K562 (cell line): ENCODE data around the gene TARBP2. TPM values are rescaled to one million over a fixed set of nuclear protein-coding genes. Genes with fewer than 3 reads are reported as not detected.

Experiments
- ATAC-seq: fragments of 200-7000 bp; cut with Tn5 transposase; 3 replicates; pipeline ENCODE4 v1.9.1; 2020; ENCODE audit warnings: moderate library complexity
- BruUV-seq: library from RNA; stranded (reverse); fragments of 400-500 nt; replicated peaks from 2 replicates; lab custom pipeline; 2021; lab: Mats Ljungman, UMichigan
- CTCF ChIA-PET: fragments of 300-600 bp; formaldehyde crosslinking; extraction: SDS; loops from one replicate; lab custom pipeline; 2021; ENCODE audit warnings: low intra/inter-chr PET ratio; lab: Yijun Ruan, JAX
- POLR2A ChIA-PET: fragments of 300-600, 350-650 bp; sonication (Branson Sonifier 250); formaldehyde crosslinking; extraction: SDS; loops from one replicate; lab custom pipeline; 2021; ENCODE audit warnings: antibody characterized with exemption, inconsistent platforms; lab: Yijun Ruan, JAX
- DNase-seq, 4 experiments: peaks; one replicate each; pipeline versions ENCODE4 v3.0.0 to v3.0.0-alpha.2; 2011 to 2018; ENCODE audit warnings: low spot score in 3 of 4, mixed read lengths in 3 of 4; ENCODE audit errors: extremely low read depth in 1 of 4
- FAIRE-seq: peaks from 2 replicates; lab custom pipeline; 2011; peaks lifted over from hg19 to GRCh38; lab: Jason Lieb, UNC
- H2AFZ ChIP-seq: 2 replicates; pipeline ENCODE4 v1.6.0; 2011; ENCODE audit warnings: low read depth, low read length, control low read depth, inconsistent platforms
- H3K27ac ChIP-seq: fragments of 200-600 bp; 3 replicates; pipeline ENCODE4 v1.8.0; 2011; ENCODE audit warnings: low read depth, mild to moderate bottlenecking, control low read depth, inconsistent platforms, low read length, moderate library complexity, mixed read lengths; ENCODE audit errors: extremely low read depth
- H3K27me3 ChIP-seq, 2 experiments: fragments of 300-600 bp in 1 of 2; 2 replicates in 1 of 2; 3 replicates in 1 of 2; pipeline versions ENCODE4 v1.6.0 to v1.8.0; 2011; ENCODE audit warnings: inconsistent platforms in 2 of 2, low read length in 2 of 2, mild to moderate bottlenecking in 1 of 2, mixed read lengths in 1 of 2, moderate library complexity in 1 of 2; ENCODE audit not compliant: control insufficient read depth in 2 of 2, insufficient read depth in 2 of 2
- H3K36me3 ChIP-seq: fragments of 300-600 bp; 3 replicates; pipeline ENCODE4 v1.8.0; 2011; ENCODE audit warnings: mild to moderate bottlenecking, low read length, inconsistent platforms; ENCODE audit not compliant: control insufficient read depth, insufficient read depth
- H3K4me1 ChIP-seq, 2 experiments: fragments of 200-600 bp in 1 of 2; replicated peaks in 1 of 2; 2 replicates in 1 of 2; 3 replicates in 1 of 2; pipeline versions ENCODE4 v1.5.1 to v1.8.0; 2011; ENCODE audit warnings: inconsistent platforms in 2 of 2, low read length in 2 of 2, mild to moderate bottlenecking in 1 of 2, mixed read lengths in 1 of 2, moderate library complexity in 1 of 2; ENCODE audit not compliant: control insufficient read depth in 2 of 2, insufficient read depth in 2 of 2
- H3K4me2 ChIP-seq: 2 replicates; pipeline ENCODE4 v1.6.1; 2011; ENCODE audit warnings: low read length, control low read depth, inconsistent platforms, mixed read lengths; ENCODE audit not compliant: insufficient read depth
- H3K4me3 ChIP-seq: fragments of 200-600 bp; sonication (generic), shearing (Covaris generic); 2 replicates; pipeline ENCODE4 v1.5.1; 2016; ENCODE audit warnings: control low read depth, inconsistent platforms
- H3K79me2 ChIP-seq: fragments of 200-600 bp; 3 replicates; pipeline ENCODE4 v1.8.0; 2011; ENCODE audit warnings: low read length, inconsistent platforms; ENCODE audit not compliant: control insufficient read depth, insufficient read depth
- H3K9ac ChIP-seq, 2 experiments: 2 replicates each; pipeline versions ENCODE4 v1.6.0 to v1.6.1; 2011; ENCODE audit warnings: low read depth in 2 of 2, low read length in 2 of 2, control low read depth in 1 of 2, inconsistent platforms in 1 of 2, mild to moderate bottlenecking in 1 of 2, mixed read lengths in 1 of 2; ENCODE audit not compliant: insufficient read depth in 1 of 2
- H3K9me1 ChIP-seq: one replicate; pipeline ENCODE4 v1.6.0; 2011; ENCODE audit warnings: inconsistent platforms, mild to moderate bottlenecking, low read length, moderate library complexity; ENCODE audit not compliant: control insufficient read depth, insufficient read depth
- H3K9me3 ChIP-seq: replicated peaks from 2 replicates; pipeline ENCODE4 v1.5.1; 2011; ENCODE audit warnings: low read depth, low read length, inconsistent platforms; ENCODE audit not compliant: control insufficient read depth, insufficient read depth
- H4K20me1 ChIP-seq: replicated peaks from 2 replicates; pipeline ENCODE4 v1.6.1; 2011; ENCODE audit warnings: low read length, inconsistent platforms, mixed read lengths; ENCODE audit not compliant: control insufficient read depth, insufficient read depth
- HNRNPUL1 ChIP-seq: fragments of 200-400 bp; formaldehyde crosslinking; IDR thresholded peaks from 2 replicates; pipeline ENCODE4 v1.6.1; 2017; ENCODE audit warnings: low read length
- MCM2 ChIP-seq: fragments of 450-650 bp; IDR thresholded peaks from 2 replicates; pipeline ENCODE4 v1.6.1; 2017; ENCODE audit warnings: low read depth, mild to moderate bottlenecking
- MECOM ChIP-seq: fragments of 250-450 bp; sonication (Bioruptor Pico); IDR thresholded peaks from 2 replicates; pipeline ENCODE4 v1.8.0; 2022; ENCODE audit warnings: inconsistent platforms
- NFXL1 ChIP-seq: fragments of 450-650 bp; formaldehyde crosslinking; IDR thresholded peaks from 2 replicates; pipeline ENCODE4 v1.4.0; 2021; ENCODE audit warnings: mild to moderate bottlenecking
- RFX7 ChIP-seq: fragments of 250-450 bp; sonication (Bioruptor Pico); IDR thresholded peaks from 2 replicates; pipeline ENCODE4 v1.5.1; 2021; ENCODE audit warnings: mild to moderate bottlenecking
- SIRT6 ChIP-seq: IDR thresholded peaks from one replicate; pipeline ENCODE4 v1.6.1; 2012; ENCODE audit warnings: low read depth, mild to moderate bottlenecking, control low read depth, inconsistent platforms, low read length, moderate library complexity
- SMARCA4 ChIP-seq: fragments of 450-650 bp; IDR thresholded peaks from 2 replicates; pipeline ENCODE4 v1.6.1; 2016
- SRF ChIP-seq, 2 experiments: fragments of 250-450, 450-650 bp in 1 of 2; sonication (Bioruptor Pico) in 1 of 2; sonication (generic) in 1 of 2; formaldehyde crosslinking; IDR thresholded peaks; 2 replicates each; pipeline versions ENCODE4 v1.5.0 to v1.5.1; 2020 to 2022; ENCODE audit warnings: mild to moderate bottlenecking in 1 of 2, missing genetic modification reagents in 1 of 2
- TCF7L2 ChIP-seq: fragments of 150-350 bp; IDR thresholded peaks from 2 replicates; pipeline ENCODE4 v1.6.1; 2016; ENCODE audit warnings: low read depth, mild to moderate bottlenecking, low read length, moderate library complexity
- WGBS: fragments of 100-300 bp; shearing (Covaris generic); methylation state at CpG from one replicate; pipeline ENCODE4 v1.1.6; 2016; ENCODE audit warnings: low coverage, mixed read lengths; ENCODE audit not compliant: insufficient coverage; ENCODE audit errors: missing lambda C conversion rate; 5-methylcytosine and 5-hydroxymethylcytosine counted together
- in situ Hi-C: fragments of 300-500 bp; cut with MboI; formaldehyde crosslinking; loops from 4 replicates; pipeline ENCODE4 v1.15.0; 2018; ENCODE audit warnings: inconsistent platforms, mixed read lengths
- intact Hi-C: fragments of 100-400 bp; cut with micrococcal nuclease; formaldehyde crosslinking; loops from 2 replicates; pipeline ENCODE4 v1.14.2; 2022
- polyA plus RNA-seq, 8 experiments: library from polyadenylated mRNA; depleted of rRNA in 4 of 8; stranded (reverse) in 5 of 8; unstranded in 3 of 8; fragments of >200 nt; fragmentation: Nextera tagmentation in 2 of 8; fragmentation: Illumina TruSeq in 1 of 8; extraction: Ambion mirVana in 2 of 8; extraction: Trizol in 1 of 8; gene quantifications; 2 replicates each; pipeline versions ENCODE4 v1.2.1 to v1.2.3, GENCODE V29; 2011 to 2014; ENCODE audit warnings: inconsistent platforms in 1 of 8, missing spikeins in 1 of 8
- total RNA-seq, 7 experiments: library from RNA; depleted of rRNA in 6 of 7; stranded (reverse); fragments of >200 nt in 6 of 7; fragmentation: Illumina TruSeq in 2 of 7; extraction: Trizol in 2 of 7; gene quantifications; 2 replicates each; pipeline versions ENCODE4 v1.2.1 to v1.2.3, GENCODE V29; 2011 to 2021; ENCODE audit warnings: low replicate concordance in 1 of 7

Gene TARBP2
- total and polyA plus RNA-seq, 9 of the 15 experiments (the other 6 are each of a cell fraction or from before 2014, with no cell fraction given): 5.6 to 69.0 (median 44.6) TPM

DNA sequence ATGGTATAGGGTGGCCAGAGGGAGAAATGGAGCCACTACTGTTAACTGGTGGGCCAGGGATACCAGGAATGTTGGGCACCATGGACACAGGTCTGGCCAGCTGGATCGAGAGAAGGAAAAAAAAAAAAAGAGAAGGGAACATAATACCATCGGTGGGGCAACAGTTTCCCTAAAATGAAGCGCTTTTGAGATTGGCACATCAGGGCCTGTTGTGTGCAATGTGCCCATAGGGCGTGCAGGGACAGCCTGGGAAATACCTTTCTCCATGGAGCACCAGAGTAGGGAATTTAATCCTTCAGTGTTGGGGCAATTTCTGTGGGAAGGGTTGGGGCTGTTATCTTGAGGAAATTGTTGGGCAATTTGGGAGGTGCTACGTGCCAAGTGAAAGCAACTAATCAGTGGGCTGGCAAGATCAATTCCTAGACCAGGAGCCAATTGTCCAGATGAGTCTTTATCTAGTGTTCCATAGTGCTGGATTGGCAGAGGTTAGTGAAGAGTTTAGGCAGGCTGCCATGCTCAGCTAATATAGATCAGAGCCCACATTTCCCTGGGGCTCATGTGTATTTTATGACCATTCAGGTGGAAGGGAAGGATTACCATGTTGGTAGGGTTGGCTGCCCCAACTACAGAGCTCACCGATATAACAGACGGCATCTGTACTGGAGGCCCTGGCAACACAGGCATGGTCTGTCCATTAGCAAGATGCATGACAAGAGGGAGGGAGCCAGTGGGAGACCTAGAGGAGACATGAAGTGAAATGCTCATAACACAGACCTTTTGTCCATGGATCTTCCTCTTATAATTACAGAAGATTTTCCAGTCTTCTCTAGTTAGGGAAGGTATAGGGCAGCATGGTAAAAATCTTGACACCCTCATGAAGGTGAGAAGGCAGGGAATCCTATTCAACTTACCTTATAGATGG lies 31.7 kb downstream of the TARBP2 start:
- TF ChIP-seq TCF7L2 (no peak), MCM2 (no peak), SMARCA4 (no peak), RFX7 (no peak), HNRNPUL1 (no peak), MECOM (CRISPR knock-in tag) (no peak), NFXL1 (CRISPR knock-in tag) (no peak), SRF (CRISPR knock-in tag; IDR thresholded peaks at IDR 0.05) (no peak), SIRT6 (no peak)
- 92% methylated on average over 7 of the region's 7 CpGs for WGBS
- Histone ChIP-seq H3K4me2 (no peak overlapping the region), H3K9ac (no peak overlapping the region), H3K9me3 (no peaks in the 10 kb centered on the region), H2AFZ (no peak overlapping the region), H3K9me1 (no peaks in the 10 kb centered on the region), H3K27me3 (no peaks in the 10 kb centered on the region), H3K36me3 (peaks cover 59% of the 10 kb centered on the region; the same call in 2 of the 3 replicates), H4K20me1 (no peaks in the 10 kb centered on the region), H3K4me3 (no peak overlapping the region), H3K27ac (no peak overlapping the region), H3K79me2 (no peaks in the 10 kb centered on the region), H3K4me1 (no peaks in the 10 kb centered on the region)
- ATAC-seq: no peak
- no TSS peak for BruUV-seq
- FAIRE-seq: no peak
- intact Hi-C loops: no loop called here
- POLR2A ChIA-PET: interaction anchor here (0.8 kb wide), 2 partner anchors 11 to 24 kb away, joined by 3 read pairs; no protein-coding TSS in a partner anchor
- in situ Hi-C loops: no loop called here
- CTCF ChIA-PET: interaction anchor here (0.6 kb wide), 1 partner anchor 143 kb away, joined by 7 read pairs; no protein-coding TSS in a partner anchor
- DNase-seq: no peak
